GM10266 (cell line): ENCODE measurements around the gene DOCK2.

Source experiments
- DNase-seq: peaks from one replicate; pipeline ENCODE4 v3.0.0; 2012; ENCODE audit errors: extremely low spot score
- TF ChIP-seq, protein P1 (sequence below): IDR thresholded peaks from 2 replicates; pipeline ENCODE4 v1.5.1; 2012; ENCODE audit warnings: mild to moderate bottlenecking, low read depth; ENCODE audit not compliant: control insufficient read depth, insufficient read depth; ENCODE audit errors: missing control alignments

Gene DOCK2

DNA sequence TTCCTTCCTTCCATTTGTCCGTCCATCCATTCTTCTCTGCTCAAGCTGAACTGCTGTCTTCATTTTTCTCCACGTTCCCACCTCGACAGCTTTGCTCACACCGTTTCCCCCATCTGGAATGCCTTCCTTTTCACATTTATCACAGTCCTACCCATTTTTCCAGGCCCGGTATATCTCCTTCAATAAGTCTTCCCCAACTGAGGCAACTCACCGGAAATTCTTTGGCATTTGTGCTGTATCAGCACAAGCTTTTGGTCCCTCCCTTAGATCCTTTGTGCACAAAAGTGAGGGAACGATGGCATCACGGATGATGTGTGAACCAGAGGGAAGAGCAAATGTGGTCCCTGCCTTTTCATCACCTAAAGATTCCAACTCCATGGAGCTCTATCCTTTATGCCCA, 388.8 kb downstream of the DOCK2 start:
- TF ChIP-seq, protein P1, sequence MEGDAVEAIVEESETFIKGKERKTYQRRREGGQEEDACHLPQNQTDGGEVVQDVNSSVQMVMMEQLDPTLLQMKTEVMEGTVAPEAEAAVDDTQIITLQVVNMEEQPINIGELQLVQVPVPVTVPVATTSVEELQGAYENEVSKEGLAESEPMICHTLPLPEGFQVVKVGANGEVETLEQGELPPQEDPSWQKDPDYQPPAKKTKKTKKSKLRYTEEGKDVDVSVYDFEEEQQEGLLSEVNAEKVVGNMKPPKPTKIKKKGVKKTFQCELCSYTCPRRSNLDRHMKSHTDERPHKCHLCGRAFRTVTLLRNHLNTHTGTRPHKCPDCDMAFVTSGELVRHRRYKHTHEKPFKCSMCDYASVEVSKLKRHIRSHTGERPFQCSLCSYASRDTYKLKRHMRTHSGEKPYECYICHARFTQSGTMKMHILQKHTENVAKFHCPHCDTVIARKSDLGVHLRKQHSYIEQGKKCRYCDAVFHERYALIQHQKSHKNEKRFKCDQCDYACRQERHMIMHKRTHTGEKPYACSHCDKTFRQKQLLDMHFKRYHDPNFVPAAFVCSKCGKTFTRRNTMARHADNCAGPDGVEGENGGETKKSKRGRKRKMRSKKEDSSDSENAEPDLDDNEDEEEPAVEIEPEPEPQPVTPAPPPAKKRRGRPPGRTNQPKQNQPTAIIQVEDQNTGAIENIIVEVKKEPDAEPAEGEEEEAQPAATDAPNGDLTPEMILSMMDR, result no peak
- no peak for DNase-seq

DNA sequence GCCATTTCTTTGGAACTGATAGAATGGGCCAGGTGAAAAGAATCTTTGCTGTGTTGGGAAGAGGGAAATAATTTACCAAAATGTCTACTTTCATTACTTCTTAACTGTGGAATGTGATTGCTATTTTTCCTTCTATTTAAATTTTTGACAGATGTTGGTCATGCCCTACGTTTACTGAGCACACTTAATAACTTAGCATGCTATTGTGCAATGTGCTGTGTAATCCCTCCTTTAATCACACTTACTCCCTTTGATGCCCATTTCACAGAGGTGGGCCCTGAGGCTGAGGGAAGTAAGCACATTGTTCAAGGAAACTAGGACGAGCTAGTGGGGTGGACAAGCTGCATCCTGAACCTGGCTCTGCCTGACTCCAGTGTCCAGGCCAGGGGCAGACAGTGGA, 391.0 kb downstream of the DOCK2 start:
- no peak for DNase-seq
- TF ChIP-seq, protein P1, result no peak

GRCh38 chr5:170034231-170034630, 397.2 kb downstream of the DOCK2 start:
- no peak for DNase-seq
- TF ChIP-seq, protein P1, result no peak

GRCh38 chr5:170038241-170038640, 401.2 kb downstream of the DOCK2 start:
- TF ChIP-seq, protein P1, result no peak
- DNase-seq, result no peak

- TF ChIP-seq, protein P1, result no peak
- DNase-seq, result no peak
Observed at GRCh38 chr5:170039830-170040229, 402.8 kb downstream of the DOCK2 start.

DNA sequence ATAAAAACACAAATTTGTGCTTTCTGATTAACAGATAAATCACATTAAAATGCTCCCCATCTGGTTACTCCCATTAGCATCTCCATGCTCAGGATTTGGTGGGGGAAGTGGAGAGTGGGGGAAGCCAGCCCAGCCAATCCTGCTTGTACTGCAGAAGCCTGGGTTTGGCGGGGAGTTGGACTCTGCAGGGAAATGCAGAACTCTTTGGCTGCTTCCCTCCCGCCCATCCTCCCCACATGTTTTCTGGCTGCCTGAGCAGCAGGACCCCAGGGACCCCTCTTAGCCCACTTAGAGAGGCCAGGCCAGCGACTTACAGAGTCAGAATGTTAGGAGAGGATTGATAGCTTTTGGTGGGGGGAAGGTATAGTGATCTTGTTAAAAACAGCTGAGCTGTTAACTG, 409.2 kb downstream of the DOCK2 start:
- TF ChIP-seq, protein P1, result no peak
- no peak for DNase-seq

GRCh38 chr5:170049713-170050112, 412.6 kb downstream of the DOCK2 start:
- TF ChIP-seq, protein P1, result no peak
- DNase-seq, result no peak

DNA sequence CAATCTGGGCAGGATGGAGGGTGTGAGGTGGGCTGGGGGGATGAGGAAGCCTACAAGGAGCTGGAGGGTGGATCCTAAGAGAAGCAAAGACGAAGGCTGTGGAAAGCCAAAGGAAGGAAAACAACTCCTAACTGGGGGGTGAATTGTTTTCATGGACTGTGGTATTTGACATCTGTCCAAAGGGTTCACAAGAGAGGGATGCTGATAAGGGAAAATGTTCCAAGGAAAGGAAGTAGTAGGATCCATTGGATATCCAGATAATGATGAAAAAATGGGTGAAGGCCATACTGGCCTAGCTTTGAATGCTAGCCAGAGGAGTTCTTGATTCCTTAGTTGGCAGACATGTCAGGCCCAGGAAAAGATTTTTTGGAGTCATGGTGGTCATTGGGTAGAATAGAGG, 416.8 kb downstream of the DOCK2 start:
- TF ChIP-seq, protein P1, result no peak

More for the DNA sequence above, 416.8 kb downstream of the DOCK2 start:
- no peak for DNase-seq
